Measurements from ENCODE around the gene ASPSCR1.

- TF ChIP-seq CTCF (IDR thresholded peaks at IDR 0.05) (no peak), POLR2A (IDR thresholded peaks at IDR 0.05) (no peak), POLR2AphosphoS5 (IDR thresholded peaks at IDR 0.05) (no peak)
These were observed 38.8 kb downstream of the ASPSCR1 start for GRCh38 chr17:82016061-82016874.

Data from upper lobe of left lung (tissue), 4 donors.